Body of pancreas (tissue), 4 donors: ENCODE data around the gene CSTB.

Source experiments
- CTCF ChIP-seq, 7 experiments: fragments of 450-650 bp in 4 of 7; fragments of 200-600 bp in 3 of 7; sonication (generic) in 3 of 7; IDR thresholded peaks; one replicate each; pipeline ENCODE4 v1.5.1; 2016 to 2019; ENCODE audit warnings: antibody characterized with exemption in 7 of 7
- POLR2A ChIP-seq, 3 donors: fragments of 450-650 bp; IDR thresholded peaks; one replicate each; pipeline ENCODE4 v1.6.1; 2016; ENCODE audit warnings: antibody characterized with exemption in 3 of 3, mild to moderate bottlenecking in 2 of 3

- TF ChIP-seq POLR2A (IDR thresholded peaks at IDR 0.05) (no peak), CTCF (IDR thresholded peaks at IDR 0.05) (no peak)
Observed at GRCh38 chr21:43772425-43772821, 3.7 kb downstream of the CSTB start.
